ENCODE data around the gene TFDP2. TPM values are rescaled to one million over a fixed set of nuclear protein-coding genes. Genes with fewer than 3 reads are reported as not detected.
"Not testable (repeated sequence)": the region's sequence is repeated elsewhere in the genome, so short reads cannot be mapped to it uniquely, and the experiment has no call there.

TFDP2 gene
- total RNA-seq, 1 experiment from 2014 or later: 91.7 TPM

DNA sequence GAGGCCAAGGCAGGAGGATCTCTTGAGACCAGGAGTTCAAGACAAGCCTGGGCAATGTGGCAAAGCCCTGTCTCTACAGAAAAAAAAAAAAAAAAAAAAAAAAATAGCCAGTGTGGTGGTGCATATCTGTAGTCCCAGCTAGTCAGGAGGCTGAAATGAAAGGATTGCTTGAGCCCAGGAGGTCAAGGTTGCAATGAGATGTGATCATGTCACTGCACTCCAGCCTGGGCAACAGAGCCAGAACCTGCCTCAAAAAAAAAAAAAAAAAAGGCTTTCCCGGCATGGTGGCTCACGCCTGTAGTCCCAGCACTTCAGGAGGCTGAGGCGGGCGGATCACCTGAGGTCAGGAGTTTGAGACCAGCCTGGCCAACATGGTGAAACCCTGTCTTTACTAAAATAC lies 73.7 kb downstream of the TFDP2 start:
- not testable (repeated sequence) for DNase-seq (ENCODE audit: low read depth)

DNA sequence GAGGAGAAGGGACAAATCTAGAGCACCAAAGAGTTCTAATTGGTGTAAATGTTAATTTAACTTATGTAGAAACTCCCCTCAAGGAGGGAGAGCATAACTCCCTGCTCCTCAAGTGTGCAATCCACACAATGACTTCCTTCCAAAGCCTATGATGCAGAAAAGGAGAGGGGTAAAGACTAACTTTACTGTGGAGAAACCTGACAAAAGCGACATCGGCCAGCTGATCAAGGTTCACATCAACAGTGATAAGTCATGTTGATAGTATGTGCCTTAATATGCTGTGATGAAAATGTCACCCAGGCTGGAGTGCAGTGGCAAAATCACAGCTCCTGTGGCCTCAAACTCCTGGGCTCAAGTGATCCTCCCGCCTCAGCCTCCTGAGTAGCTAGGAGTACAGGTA lies 76.5 kb downstream of the TFDP2 start:
- DNase-seq (ENCODE audit: low read depth): no peak

DNA sequence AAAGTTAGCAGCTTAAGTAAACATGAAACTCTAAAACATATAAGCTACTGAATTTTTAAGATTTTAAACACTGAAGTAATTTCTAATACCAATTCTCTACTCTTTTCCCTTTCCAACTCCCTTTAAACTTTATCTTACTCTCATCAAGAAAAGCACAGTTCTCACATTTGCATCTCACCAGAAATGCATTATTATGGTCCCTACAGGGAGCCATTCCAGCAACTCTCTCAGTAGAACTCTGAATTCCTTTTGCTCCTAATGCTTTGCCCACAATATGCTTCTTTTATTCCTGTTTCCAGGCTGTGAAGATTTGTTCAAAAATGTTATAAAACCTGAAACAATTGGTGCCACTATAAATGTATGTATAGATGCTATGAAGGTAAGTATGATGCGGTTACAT lies 83.4 kb downstream of the TFDP2 start:
- DNase-seq (ENCODE audit: low read depth): no peak

DNA sequence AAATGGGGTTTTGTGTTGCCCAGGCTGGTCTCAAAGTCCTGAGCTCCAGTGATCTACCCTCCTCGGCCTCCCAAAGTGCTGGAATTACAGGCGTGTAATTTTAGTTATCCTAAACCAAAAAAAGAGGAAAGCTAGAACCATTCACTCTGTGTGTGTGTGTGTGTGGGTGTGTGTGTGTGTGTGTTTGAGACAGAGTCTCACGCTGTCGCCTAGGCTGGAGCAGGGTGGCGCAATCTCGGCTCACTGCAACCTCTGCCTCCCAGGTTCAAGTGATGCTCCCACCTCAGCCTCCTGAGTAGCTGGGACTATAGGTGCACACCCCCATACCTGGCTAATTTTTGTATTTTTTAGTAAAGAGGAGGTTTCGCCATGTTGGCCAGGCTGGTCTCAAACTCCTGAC lies 84.0 kb downstream of the TFDP2 start:
- DNase-seq (ENCODE audit: low read depth): no peak

DNA sequence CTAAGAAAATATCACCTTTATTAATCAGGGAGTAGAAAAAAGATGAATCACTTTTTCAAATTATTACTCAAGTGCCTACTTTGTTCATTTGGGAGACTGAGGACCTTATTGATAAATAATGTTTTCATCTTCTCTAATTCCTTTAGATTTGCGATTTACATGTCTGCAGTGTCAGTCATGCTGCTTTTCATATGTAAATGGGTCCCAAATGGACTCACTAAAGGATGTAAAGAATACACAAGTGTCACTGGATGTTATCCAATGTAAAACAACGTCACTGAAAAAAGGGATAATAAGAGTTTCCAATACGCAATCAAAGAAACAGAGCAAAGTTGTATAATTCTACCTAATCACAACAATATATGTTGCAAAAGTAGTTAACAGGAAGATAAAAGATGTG lies 84.9 kb downstream of the TFDP2 start:
- no peak for DNase-seq (ENCODE audit: low read depth)

DNA sequence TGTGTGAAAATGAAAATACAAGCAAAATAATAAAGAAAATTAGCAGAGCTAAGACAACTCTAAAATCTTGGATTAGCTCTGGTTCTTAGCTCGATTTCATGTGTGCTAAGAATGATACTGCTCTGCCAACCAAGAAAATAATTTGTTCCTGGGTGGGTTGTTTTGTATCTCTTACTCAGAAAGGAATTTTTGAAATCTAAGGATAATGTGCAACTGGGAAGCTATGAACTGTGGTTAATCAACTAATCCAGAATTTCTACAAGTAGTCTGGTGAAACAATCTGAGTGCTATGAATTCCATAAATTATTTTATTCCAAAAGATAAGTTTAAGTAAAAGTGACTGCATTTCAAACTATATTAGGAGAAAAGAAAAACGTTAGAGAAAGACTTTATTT lies 92.0 kb downstream of the TFDP2 start:
- DNase-seq (ENCODE audit: low read depth): no peak

DNA sequence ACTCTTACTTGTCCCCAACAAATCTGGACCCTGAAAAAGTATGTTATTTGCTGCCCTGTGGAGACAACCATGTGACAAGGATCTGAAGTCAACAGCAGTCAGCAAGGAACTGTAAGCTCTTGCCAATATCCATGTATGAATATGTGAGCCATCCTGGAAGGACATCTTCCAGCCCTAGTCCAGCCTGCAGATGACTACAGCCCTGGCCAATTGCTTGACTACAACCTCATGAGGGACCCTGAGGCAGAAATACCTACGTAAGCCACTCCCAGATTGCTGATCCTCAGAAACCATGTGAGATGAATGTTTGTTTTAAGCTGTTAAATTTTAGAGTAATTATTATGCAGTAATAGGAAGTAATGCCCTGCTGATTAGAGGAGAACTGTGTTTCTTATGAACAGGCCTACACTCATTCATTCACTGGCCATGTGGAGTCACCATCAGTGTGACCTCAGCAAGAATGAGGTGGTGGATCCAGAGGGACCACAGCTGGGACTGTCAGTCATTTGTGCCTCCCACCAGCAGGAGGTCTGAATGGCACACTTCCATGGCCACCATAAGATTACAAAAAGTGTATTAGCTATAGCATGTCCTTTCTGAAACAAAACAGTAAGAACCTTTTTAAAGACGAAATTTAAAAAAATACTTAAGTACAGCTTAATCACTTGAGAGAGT lies 92.6 kb downstream of the TFDP2 start:
- no peak for DNase-seq (ENCODE audit: low read depth)

DNA sequence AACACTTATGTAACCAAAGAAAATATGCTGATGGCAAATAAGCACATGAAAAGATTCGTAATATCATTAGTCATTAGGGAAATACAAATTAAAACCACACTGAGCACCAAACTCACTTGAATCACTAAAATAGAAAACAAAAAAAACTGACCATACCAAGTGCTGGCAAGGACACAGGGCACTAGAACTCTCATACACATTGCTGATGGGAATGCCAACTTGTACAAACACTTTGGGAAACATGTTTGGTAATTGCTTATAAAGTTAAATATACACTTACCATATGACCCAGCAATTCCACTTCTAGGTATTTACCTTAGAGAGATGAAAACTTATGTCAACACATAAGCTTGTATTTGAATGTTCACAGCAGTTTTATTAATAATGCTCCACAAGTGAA lies 95.5 kb downstream of the TFDP2 start:
- no peak for DNase-seq (ENCODE audit: low read depth)

DNA sequence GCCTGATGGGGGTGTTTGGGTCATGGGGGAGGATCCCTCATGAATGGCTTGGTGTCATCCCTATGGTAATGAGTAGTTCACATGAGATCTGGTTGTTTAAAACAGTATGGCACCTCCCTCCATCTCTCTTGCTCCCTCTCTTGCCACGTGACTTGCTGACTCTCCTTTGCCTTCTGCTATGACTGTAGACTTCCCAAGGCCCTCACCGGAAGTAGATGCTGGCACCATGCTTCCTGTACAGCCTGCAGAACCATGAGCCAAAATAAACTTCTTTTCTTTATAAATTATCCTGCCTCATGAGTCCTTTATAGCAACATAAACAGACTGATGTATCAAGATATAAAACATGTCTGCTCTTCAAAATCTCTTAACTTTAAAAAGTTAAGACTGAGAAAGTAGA lies 96.1 kb downstream of the TFDP2 start:
- DNase-seq (ENCODE audit: low read depth): peak; percentile 6

DNA sequence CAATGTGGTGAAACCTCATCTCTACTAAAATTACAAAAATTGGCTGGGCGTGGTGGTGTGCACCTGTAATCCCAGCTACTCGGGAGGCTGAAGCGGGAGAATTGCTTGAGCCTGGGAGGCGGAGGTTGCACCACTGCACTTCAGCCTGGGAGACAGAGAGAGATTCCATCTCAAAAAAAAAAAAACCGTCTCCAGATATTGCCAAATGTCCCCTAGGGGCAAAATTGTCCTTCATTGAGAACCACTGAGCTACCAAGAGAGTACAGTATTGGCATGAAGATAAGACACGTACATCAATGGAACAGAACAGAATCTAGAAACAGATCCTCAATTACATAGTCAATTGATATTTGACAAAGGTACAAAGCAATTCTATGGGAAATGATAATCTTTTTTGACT lies 98.0 kb downstream of the TFDP2 start:
- DNase-seq (ENCODE audit: low read depth): no peak

DNA sequence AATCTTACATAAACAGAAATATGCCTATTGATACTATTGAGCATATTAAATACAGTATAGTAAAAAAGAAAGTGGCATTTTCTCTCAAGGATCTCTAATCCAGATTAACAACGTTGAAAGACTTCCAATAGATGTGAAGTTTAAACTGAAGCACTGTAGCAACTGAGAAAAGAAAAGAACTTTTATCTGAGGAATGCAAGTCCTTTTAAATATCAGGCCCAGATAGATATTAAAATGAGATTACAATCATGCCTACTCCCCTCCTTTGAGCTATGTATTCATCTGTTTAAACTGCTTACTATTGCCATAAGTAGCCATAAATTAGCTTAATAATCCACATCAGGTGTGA lies 102.3 kb downstream of the TFDP2 start:
- no peak for DNase-seq (ENCODE audit: low read depth)

DNA sequence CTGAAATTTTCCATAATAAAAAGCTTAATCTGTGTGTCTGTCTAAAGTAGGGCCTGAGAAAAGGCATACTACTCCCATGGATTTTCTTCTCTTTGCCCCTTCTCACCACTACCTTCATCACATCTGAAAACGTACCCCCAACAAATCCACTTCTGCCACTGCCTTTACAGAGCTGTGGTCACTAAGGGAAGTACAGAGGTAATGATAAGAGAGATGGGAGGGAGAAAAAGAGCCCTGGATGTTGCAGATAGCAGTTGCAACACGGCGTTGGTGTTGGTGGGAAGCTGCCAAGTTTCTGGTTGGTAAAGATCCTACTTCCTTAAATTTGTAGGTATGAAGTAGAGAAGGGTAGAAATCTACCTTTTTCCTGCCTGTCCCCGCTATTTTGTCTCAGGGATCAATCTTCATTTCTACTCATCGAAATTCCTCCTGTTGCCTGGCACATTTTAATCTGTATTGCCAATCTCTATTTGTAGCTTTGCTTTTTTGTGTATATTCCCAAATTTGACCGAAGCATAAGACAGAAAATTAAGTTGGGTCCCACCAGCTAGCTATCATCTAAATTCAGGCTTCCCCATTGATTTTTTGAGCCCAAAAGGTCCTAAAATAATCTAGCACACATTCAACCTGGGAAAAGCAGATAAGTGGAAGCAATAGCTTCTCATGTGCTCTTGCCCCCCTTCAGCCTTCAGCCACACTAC lies 102.9 kb downstream of the TFDP2 start:
- DNase-seq (ENCODE audit: low read depth): no peak

DNA sequence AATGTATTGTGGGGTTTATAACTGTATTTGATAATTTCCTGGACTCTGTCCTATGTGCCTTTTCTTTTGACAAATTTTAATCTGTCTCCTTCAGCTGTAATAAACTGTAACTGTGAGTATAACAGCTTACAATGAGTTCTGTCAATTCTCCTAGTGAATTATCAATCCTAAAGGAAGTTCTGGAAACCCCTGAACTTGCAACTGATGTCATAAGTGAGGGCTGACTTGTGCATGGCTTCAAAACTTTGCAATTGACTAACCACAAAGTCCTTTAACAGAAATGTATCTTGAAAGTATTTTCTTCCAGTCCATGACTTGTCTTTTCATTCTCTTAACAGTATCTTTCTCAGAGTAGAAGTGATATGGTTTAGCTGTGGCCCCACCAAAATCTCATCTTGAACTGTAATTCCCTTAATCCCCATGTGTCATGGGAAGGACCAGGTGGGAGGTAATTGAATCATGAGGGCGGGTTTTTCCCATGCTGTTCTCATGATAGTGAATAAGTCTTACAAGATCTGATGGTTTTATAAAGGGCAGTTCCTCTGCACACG lies 108.3 kb downstream of the TFDP2 start:
- DNase-seq (ENCODE audit: low read depth): no peak

DNA sequence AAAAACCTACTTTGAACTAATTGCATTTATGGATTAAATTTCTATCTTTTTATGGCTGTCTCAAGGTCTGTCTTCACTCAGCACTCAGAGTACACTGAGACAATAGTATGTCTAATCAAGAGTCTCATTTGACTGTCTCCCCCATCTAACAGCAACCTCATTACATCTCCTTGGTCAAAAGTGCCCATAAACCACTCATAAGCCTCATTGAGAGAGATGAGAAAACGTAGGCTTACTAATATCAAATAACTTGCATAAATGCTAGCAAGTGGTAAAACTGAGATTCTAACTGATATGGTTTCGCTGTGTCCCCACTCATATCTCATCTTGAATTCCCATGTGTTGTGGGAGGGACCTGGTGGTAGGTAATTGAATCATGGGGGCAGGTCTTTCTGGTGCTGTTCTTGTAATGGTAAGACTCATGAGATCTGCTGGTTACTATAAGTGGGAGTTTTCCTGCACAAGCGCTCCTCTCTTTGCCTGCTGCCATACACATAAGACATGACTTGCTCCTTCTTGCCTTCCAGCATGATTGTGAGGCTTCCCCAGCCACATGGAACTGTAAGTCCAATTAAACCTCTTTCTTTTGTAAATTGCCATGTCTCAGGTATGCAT lies 113.9 kb downstream of the TFDP2 start:
- no peak for DNase-seq (ENCODE audit: low read depth)

DNA sequence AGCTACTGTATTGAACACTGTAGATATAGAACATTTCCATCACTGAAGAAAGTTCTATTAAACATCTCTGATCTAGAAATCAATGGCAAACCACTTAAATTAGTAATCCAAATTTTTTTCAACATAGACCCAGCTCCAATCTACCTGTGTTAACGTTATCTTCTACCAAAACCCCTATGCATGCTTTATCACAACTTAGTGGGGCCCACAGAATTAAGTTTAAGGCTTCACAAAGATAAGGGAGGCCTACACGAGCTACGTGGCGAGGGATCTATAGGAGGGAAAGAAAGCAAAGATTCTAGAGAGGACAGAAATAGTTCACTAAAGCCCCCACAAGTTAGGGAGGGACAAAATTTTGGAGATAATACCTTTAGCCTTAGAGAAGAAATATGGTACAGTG lies 116.1 kb downstream of the TFDP2 start:
- DNase-seq (ENCODE audit: low read depth): no peak

DNA sequence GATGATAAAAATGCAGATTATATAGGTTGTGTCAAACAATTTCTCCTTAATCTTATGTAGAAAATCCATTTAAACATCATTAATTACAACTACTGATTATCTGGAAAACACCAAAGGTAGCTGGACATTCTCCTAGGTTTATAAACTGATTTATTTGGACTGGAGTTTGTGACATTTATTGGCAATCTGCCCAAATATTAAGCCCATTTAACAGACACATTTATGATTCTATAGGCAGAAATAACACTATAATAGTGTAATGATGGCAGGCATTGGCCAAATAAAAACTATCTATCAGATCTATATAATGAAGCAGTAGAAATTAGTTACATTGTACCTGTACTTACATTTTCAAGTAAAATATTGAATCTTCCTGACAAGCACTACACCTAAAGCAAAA lies 117.8 kb downstream of the TFDP2 start:
- DNase-seq (ENCODE audit: low read depth): no peak

DNA sequence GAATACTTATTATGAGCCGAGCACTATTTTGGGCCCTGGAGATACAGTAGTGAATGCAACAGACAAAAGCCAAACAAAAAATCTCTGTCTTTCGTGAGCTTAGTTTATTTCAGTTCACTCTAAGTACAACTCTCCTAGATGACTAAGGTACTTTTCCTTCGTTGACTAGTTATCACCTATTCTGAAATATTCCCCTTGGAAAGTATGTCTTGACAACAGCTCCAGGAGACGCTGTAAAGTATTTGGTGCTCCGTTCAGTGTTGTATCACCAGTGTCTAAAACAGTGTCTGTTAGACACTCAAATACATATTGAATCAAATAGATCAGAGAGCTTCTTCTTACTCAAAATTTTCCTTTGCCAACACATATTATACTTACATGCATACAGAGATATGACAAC lies 119.6 kb downstream of the TFDP2 start:
- no peak for DNase-seq (ENCODE audit: low read depth)

DNA sequence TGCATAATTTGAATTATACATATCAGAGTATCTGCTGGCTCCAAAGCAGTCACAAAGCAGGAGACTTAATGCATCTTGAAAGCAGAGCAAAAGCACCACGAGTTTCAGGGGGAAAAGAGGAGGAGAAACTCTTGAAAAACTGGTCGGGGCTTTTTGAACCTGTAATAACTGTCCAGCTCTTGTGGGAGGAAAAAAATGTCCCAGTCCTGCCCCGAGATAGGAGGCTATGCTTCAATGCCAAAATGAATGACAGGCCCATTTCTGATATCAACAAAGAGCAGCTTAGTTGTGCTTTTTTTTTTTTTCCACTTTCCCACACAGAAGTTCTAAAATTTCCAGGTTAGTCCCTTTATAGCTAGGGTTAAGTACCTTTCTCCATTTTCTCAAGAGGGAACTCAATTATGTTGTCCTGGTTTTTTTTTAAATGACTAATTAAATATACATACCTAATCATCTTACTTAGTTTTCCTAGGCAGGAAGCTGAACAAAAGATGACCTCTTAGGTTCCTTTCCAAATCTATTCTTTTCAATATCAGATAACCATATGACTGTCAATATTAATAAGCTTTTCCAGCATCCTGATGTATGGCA lies 120.2 kb downstream of the TFDP2 start:
- DNase-seq (ENCODE audit: low read depth): no peak

DNA sequence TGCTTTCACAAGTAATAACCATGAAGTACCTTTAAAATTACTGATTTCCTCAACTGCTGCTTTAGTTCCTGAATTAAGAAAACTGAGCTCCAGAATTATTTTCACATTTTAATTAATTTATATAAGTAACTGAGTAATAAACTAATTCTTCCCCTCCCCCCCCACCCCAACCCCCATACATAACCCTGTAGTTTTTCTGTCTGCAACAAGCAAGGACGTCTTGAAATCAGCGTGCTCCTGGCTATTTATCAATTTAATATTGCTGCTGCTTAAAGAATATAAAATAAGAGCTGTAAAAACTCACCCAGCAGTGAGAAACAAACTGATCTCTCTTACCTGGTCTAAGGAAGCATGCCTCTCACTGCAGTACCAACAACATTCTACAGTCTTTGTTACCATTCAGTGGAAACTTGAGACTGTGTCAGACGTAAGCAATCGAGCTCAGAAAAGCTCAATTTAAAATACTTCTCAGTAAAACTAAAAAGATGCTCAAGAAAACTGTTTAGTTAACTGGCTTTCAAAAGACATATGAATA lies 121.0 kb downstream of the TFDP2 start:
- DNase-seq (ENCODE audit: low read depth): peak; percentile 68

DNA sequence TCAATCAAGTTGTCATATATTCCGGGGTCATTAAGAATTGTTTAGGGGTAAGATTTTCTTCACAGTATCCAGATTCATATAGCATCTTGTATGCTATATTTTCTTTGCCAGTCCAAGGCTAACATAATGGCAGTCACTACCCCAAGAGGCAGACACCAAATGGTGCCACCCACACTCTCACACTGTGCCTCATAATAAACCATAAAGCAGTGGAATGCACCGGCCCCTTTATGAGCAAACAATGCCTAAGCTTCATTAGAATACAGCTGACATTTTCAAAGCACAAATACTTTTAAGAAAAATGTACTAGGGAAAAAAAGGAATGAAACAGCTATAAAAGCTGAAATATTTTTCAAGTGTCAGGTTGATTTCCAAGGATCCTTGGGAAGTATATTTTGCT lies 121.6 kb downstream of the TFDP2 start:
- DNase-seq (ENCODE audit: low read depth): peak; percentile 48

DNA sequence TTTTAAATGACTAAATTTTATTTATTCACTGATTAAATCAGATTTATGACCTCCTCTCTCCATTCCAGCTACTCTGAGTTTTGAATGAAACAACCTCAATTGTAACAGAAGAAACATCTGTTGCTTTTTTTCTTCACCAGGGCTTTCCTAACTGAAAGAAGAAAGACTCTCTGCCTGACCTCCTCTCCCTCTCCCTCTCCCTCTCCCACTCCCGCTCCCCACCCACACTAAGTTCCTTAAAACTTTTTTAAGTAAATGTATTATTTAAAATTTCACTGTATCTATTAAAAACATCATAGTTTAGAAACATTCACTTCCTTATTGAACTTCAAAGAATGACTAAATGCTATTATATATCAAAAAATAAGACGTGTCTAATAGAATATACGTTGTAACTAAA lies 122.0 kb downstream of the TFDP2 start:
- DNase-seq (ENCODE audit: low read depth): no peak

DNA sequence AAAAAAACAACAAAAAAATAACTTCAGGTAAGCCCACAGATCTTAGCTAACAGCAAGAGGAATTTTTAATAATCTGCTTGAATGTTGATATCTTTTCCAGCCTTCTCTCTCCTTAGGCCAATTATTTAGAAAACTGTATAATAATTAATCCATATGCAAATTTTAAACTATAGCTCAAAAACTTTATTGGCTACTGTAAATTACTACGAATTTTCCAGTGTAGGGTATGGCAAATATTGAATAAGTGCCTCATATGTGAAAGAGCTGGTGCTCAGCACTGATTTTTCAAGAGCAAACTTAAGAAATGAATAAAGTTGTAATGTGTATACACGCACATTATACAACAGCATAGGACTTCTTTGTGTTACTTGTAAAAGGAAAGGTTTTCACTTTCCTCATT lies 123.0 kb downstream of the TFDP2 start:
- DNase-seq (ENCODE audit: low read depth): no peak

DNA sequence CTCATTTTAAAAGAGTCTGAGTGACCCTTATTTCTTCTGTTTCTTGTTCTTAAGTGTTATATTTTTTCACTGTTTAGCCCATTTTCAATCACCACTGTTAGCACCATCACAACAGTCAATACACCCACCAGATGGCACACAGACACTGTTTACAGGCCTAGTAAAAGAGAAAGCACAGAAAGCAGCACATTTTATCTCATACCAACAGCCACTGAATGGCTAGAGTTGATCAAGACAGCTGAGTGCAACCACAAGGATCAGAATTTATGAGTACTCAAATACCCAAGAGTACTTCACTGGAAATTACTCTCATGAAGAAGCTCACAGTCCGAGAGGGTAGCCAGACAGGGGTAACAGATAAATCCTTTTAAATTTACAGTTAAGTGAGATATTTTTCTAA lies 127.0 kb downstream of the TFDP2 start:
- DNase-seq (ENCODE audit: low read depth): no peak
